ENCODE results near the gene RNPS1. TPM values are rescaled to one million over a fixed set of nuclear protein-coding genes. Genes with fewer than 3 reads are reported as not detected.
"Not testable (repeated sequence)": the region's sequence is repeated elsewhere in the genome, so short reads cannot be mapped to it uniquely, and the experiment has no call there.

The RNPS1 gene
- total and polyA plus RNA-seq, 12 donors: 61.7 to 136 (median 118) TPM

GRCh38 chr16:2270070-2270462 is 2.1 kb upstream of the RNPS1 start:
- no peak for DNase-seq
- no peaks in the 10 kb centered on the region for H3K27me3 ChIP-seq
- ATAC-seq: no peak
- peak overlapping the region in 1 of 10 donors; percentile 88 for H3K4me3 ChIP-seq
- TF ChIP-seq, protein P1, sequence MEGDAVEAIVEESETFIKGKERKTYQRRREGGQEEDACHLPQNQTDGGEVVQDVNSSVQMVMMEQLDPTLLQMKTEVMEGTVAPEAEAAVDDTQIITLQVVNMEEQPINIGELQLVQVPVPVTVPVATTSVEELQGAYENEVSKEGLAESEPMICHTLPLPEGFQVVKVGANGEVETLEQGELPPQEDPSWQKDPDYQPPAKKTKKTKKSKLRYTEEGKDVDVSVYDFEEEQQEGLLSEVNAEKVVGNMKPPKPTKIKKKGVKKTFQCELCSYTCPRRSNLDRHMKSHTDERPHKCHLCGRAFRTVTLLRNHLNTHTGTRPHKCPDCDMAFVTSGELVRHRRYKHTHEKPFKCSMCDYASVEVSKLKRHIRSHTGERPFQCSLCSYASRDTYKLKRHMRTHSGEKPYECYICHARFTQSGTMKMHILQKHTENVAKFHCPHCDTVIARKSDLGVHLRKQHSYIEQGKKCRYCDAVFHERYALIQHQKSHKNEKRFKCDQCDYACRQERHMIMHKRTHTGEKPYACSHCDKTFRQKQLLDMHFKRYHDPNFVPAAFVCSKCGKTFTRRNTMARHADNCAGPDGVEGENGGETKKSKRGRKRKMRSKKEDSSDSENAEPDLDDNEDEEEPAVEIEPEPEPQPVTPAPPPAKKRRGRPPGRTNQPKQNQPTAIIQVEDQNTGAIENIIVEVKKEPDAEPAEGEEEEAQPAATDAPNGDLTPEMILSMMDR (IDR thresholded peaks at IDR 0.05): no peak
- intact Hi-C loops (cut with DNase I): loop anchor here in 1 of 10 donors (10.0 kb wide), 1 partner anchor 65 kb away; no protein-coding TSS in a partner anchor
- 87 to 90% methylated on average over 9 of the region's 9 CpGs for WGBS, 2 donors
- no peak overlapping the region for H3K27ac ChIP-seq
- peaks cover 7 to 39% (median 38%) of the 10 kb centered on the region in 9 donors for H3K4me1 ChIP-seq
- no peaks in the 10 kb centered on the region for H3K9me3 ChIP-seq
- H3K36me3 ChIP-seq: peaks cover 0 to 11% (median 0%) of the 10 kb centered on the region in 9 donors

- Histone ChIP-seq H3K4me1 (peaks cover 7 to 46% (median 40%) of the 10 kb centered on the region in 9 donors), H3K36me3 (peaks cover 0 to 37% (median 12%) of the 10 kb centered on the region in 9 donors), H3K4me3 (peak overlapping the region; percentile 53 to 97 (median 87)), H3K27ac (peak overlapping the region; percentile 80 to 100 (median 98))
- whole genome bisulfite sequencing, 2 donors: 0 to 1% methylated on average over 36 to 54 of the region's 54 CpGs
- ATAC-seq: peak; percentile 85 to 91 (median 89)
- intact Hi-C loops (cut with DNase I): loop anchor here in 1 of 10 donors (5.0 kb wide), 1 partner anchor 160 kb away; the partner anchor contains the start of gene CCNF
- H3K27me3 ChIP-seq, H3K9me3 ChIP-seq, DNase-seq: not testable (repeated sequence)
Observed at GRCh38 chr16:2267505-2267912, 417 bp downstream of the RNPS1 start.

DNA sequence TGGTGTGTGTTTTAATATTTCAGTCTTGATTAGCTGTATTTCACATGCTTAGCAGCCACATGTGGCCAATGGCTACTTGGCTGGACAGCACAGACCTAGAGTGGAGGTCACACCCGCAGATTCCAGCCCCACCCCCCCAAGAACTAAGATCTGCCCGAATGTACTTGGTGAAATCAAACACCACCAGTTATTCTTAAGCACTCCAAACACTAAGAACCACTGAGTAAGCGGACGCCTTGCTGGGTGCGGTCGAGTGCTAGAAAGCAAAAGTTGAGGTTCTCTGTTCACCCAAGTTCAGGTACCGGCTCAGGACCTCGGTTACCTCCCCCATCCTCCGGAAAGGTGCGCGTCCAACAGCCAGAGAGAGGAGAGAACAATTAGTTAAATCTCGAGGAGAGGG is 1.0 kb downstream of the RNPS1 start:
- intact Hi-C loops (cut with DNase I): loop anchor here in 1 of 10 donors (5.0 kb wide), 1 partner anchor 160 kb away; the partner anchor contains the start of gene CCNF
- H3K4me1 ChIP-seq: peaks cover 7 to 46% (median 40%) of the 10 kb centered on the region in 9 donors
- H3K27ac ChIP-seq: peak overlapping the region in 5 of 10 donors; percentile 93 to 99 (median 98)

DNA sequence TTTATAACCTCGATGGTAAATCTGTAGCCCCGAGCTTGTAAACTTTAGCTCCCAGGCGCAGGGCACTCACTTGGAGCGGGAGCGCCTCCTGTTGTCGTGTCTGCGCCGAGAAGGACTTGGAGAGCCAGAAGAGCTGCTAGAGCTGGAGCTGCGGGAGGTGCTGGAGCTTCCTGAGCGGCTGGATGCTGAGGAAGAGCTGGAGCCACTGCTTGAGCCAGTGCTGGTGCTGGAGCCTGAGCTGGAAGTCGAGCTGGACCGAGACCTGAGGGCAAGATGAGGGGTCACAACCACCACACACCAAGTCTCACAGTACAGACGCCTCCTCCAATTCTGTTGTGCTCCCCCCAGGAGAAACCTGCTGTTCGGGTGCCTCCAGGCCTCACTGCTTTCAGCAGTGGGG is 4.9 kb downstream of the RNPS1 start:
- H3K9me3 ChIP-seq; H3K27me3 ChIP-seq; H3K4me3 ChIP-seq; intact Hi-C loops (cut with DNase I); H3K27ac ChIP-seq; ATAC-seq; DNase-seq: not testable (repeated sequence)
- peaks cover 3 to 29% (median 22%) of the 10 kb centered on the region in 9 donors for H3K4me1 ChIP-seq
- 83% methylated on average over 14 of the region's 14 CpGs for WGBS, 2 donors
- peaks cover 11 to 82% (median 49%) of the 10 kb centered on the region in 9 donors for H3K36me3 ChIP-seq

More for the DNA sequence above, 1.0 kb downstream of the RNPS1 start:
- H3K4me3 ChIP-seq: peak overlapping the region; percentile 53 to 97 (median 87)
- DNase-seq, ATAC-seq, H3K9me3 ChIP-seq, H3K27me3 ChIP-seq: not testable (repeated sequence)
- peaks cover 3 to 43% (median 18%) of the 10 kb centered on the region in 9 donors for H3K36me3 ChIP-seq
- WGBS, 2 donors: 7 to 9% methylated on average over 7 to 10 of the region's 12 CpGs

GRCh38 chr16:2260250-2260649 is 7.7 kb downstream of the RNPS1 start:
- Histone ChIP-seq H3K27me3 (no peaks in the 10 kb centered on the region), H3K4me3 (no peak overlapping the region), H3K36me3 (peaks cover 11 to 100% (median 77%) of the 10 kb centered on the region in 9 donors), H3K4me1 (peaks cover 0 to 9% (median 4%) of the 10 kb centered on the region in 9 donors), H3K9me3 (no peaks in the 10 kb centered on the region), H3K27ac (no peak overlapping the region)
- DNase-seq (no peak), ATAC-seq (no peak)
- TF ChIP-seq, protein P1 (IDR thresholded peaks at IDR 0.05): no peak
- intact Hi-C loops (cut with DNase I): no loop called here
- 96 to 97% methylated on average over 8 of the region's 8 CpGs for WGBS, 2 donors

GRCh38 chr16:2258530-2258929 is 9.4 kb downstream of the RNPS1 start:
- not testable (repeated sequence) for ATAC-seq, H3K27me3 ChIP-seq, H3K9me3 ChIP-seq, H3K4me1 ChIP-seq, H3K27ac ChIP-seq, H3K4me3 ChIP-seq, DNase-seq
- H3K36me3 ChIP-seq: peaks cover 15 to 100% (median 87%) of the 10 kb centered on the region in 9 donors
- intact Hi-C loops (cut with DNase I): loop anchor here in 1 of 10 donors (10.0 kb wide), 1 partner anchor 234 kb away; the partner anchor contains the start of gene NHERF2
- WGBS, 2 donors: 96 to 97% methylated on average over 7 of the region's 7 CpGs

All from heart right ventricle (tissue), 16 donors.